Activated naive CD8-positive, alpha-beta T cell treated with anti-CD3 and anti-CD28 coated beads for 36 hours (primary cell): ENCODE data around the gene ZNF140. TPM values are rescaled to one million over a fixed set of nuclear protein-coding genes. Genes with fewer than 3 reads are reported as not detected.

ENCODE experiments used
- DNase-seq: peaks from one replicate; pipeline ENCODE4 v3.0.0; 2021
- H3K27ac Mint-ChIP-seq: one replicate; pipeline ENCODE4 v1.8.0; 2022; ENCODE audit warnings: mild to moderate bottlenecking, moderate library complexity, mixed read lengths
- H3K27me3 Mint-ChIP-seq: one replicate; pipeline ENCODE4 v1.8.0; 2022; ENCODE audit warnings: mild to moderate bottlenecking, mixed read lengths
- H3K36me3 Mint-ChIP-seq: one replicate; pipeline ENCODE4 v1.8.0; 2021; ENCODE audit warnings: mild to moderate bottlenecking, mixed read lengths
- H3K4me1 Mint-ChIP-seq: one replicate; pipeline ENCODE4 v1.8.0; 2021; ENCODE audit warnings: mixed read lengths
- H3K4me3 Mint-ChIP-seq: one replicate; pipeline ENCODE4 v1.8.0; 2022; ENCODE audit warnings: mild to moderate bottlenecking, moderate library complexity, mixed read lengths
- H3K9me3 Mint-ChIP-seq: one replicate; pipeline ENCODE4 v1.8.0; 2022; ENCODE audit warnings: mixed read lengths
- total RNA-seq, 2 experiments: library from RNA; stranded (reverse); gene quantifications; one replicate each; pipeline ENCODE4 v1.2.3, GENCODE V29; 2021

The ZNF140 gene
- total RNA-seq, 2 experiments from 2014 or later: 17.0 TPM

DNA sequence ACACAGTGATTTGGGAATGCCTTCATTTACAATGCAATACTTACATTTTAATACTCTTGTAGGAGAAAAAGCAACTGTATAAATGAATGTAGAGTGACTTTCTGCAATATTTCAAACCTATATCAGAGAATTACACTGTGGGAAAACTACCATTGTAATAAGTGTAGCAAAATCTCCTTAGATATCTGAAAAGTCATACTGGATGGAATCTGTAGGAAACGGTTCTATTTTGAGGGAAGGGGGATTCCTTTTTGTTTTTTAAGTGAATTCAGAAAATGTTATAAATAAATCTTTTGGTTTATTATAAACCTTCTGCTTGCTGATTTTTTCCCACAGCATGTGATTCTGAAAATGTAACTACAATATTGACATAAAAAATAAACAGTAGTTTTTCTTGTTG lies 26.4 kb downstream of the ZNF140 start:
- Mint-ChIP-seq H3K27ac (no peak overlapping the region), H3K9me3 (peaks cover 68% of the 10 kb centered on the region), H3K36me3 (peaks cover 90% of the 10 kb centered on the region), H3K4me3 (no peak overlapping the region), H3K4me1 (peaks cover 1% of the 10 kb centered on the region), H3K27me3 (no peaks in the 10 kb centered on the region)
- DNase-seq: no peak

DNA sequence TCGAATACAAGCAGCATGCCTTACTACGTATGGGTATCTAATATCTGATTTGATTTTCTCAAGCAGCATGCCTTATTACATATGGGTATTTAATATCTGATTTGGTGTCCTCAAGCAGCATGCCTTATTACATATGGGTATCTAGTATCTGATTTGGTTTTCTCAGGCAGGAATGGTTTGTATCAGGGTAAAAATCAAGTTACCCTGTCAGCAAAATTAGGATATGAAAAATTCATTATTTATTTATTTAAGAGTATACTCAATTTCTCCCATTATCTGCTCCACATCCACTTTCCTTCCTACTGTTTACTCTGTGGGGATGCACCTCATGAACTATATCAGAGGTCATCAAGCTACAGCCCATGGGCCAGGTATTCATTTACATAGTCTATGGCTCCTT lies 27.4 kb downstream of the ZNF140 start:
- H3K27me3 Mint-ChIP-seq: no peaks in the 10 kb centered on the region
- H3K36me3 Mint-ChIP-seq: peaks cover 87% of the 10 kb centered on the region
- peaks cover 68% of the 10 kb centered on the region for H3K9me3 Mint-ChIP-seq
- H3K27ac Mint-ChIP-seq: no peak overlapping the region
- no peak overlapping the region for H3K4me3 Mint-ChIP-seq
- H3K4me1 Mint-ChIP-seq: peaks cover 1% of the 10 kb centered on the region
- no peak for DNase-seq

DNA sequence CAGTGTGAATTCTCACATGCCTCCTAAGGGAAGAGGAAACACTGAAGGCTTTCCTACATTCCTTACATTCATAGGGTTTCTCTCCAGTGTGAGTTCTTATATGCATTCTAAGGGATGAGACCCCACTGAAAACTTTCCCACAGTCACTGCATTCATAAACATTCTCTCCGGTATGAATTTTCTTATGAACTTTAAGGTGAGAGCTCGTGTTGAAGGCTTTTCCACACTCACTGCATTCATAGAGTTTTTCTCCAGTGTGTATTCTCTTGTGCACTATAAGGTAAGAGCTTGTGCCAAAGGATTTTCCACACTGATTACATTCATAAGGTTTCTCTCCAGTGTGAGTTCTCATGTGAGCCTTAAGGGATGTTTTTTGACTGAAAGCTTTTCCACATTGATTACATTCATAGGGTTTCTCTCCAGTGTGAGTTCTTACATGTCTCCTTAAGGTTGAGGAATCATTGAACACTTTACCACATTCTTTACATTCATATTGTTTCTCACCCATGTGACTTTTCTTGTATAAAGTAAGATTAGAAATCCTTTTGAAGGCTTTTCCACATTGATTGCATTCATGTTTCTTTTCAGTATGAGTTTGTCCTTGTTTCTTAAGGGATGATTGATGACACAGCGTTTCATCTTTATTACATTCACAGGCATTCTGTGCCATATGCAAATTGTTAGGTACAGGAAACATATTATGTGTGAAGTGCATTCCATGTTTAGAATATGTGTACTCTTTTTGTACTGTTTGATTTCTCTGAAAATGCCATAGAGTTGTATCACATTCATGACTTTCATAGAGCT lies 39.9 kb downstream of the ZNF140 start:
- Mint-ChIP-seq H3K27ac (no peak overlapping the region), H3K4me1 (no peaks in the 10 kb centered on the region), H3K4me3 (no peak overlapping the region), H3K9me3 (peaks cover 73% of the 10 kb centered on the region), H3K27me3 (no peaks in the 10 kb centered on the region), H3K36me3 (peaks cover 93% of the 10 kb centered on the region)
- DNase-seq: no peak

DNA sequence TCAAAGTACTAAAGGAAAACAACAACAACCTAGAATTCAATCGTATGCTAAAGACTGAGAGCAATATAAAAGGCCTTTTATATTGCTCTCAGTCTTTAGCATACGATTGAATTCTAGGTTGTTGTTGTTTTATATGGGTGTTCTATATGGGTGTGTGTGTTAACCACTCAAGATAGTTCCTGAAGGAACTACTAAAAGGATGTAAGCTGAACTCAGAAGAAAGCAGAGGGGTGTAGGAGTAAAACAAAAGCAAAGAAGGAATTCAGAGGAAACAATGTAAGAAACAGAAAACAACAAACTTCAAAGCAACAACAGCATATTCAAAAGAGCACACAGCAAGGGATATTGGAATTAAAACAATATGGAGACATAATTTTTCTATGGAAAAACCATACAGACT lies 44.0 kb downstream of the ZNF140 start:
- H3K27ac Mint-ChIP-seq: no peak overlapping the region

DNA sequence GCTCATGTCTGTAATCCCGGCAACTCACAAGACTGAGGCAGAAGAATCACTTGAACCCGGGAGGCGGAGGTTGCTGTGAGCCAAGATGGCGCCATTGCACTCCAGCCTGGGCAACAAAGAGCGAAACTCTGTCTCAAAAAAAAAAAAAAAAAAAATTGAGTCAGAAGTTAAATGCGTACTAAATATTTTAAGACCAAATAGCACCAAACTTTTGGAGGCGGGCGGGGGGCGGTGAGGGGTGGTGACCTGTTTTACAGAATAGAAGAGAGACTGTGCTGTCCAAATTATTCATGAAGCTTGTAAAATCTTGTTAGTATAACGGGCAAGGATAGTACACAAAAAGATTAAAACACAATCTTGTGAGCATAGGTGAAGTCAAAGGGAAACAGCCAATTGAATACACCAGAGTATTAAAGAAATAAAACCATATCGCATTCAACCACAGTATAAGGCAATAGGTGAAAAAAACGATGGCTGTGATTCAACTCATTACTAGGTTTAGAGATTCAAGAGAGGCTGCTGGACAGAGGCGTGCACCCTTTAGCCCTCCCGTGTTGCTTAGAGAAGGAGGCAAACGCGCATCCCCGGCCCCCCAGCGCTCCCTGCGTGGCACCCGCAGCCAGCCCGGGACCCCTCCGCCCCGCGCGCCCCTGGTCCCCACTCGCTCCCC lies 48.8 kb downstream of the ZNF140 start:
- Mint-ChIP-seq H3K9me3 (peaks cover 44% of the 10 kb centered on the region), H3K4me3 (peak overlapping the region; percentile 94), H3K4me1 (peaks cover 12% of the 10 kb centered on the region), H3K27ac (peak overlapping the region; percentile 99), H3K27me3 (no peaks in the 10 kb centered on the region), H3K36me3 (peaks cover 78% of the 10 kb centered on the region)
- DNase-seq: peak; percentile 2

More for the DNA sequence above, 44.0 kb downstream of the ZNF140 start:
- no peak for DNase-seq
- Mint-ChIP-seq H3K9me3 (peaks cover 65% of the 10 kb centered on the region), H3K27me3 (no peaks in the 10 kb centered on the region), H3K4me3 (no peak overlapping the region), H3K4me1 (peaks cover 4% of the 10 kb centered on the region), H3K36me3 (peaks cover 89% of the 10 kb centered on the region)

DNA sequence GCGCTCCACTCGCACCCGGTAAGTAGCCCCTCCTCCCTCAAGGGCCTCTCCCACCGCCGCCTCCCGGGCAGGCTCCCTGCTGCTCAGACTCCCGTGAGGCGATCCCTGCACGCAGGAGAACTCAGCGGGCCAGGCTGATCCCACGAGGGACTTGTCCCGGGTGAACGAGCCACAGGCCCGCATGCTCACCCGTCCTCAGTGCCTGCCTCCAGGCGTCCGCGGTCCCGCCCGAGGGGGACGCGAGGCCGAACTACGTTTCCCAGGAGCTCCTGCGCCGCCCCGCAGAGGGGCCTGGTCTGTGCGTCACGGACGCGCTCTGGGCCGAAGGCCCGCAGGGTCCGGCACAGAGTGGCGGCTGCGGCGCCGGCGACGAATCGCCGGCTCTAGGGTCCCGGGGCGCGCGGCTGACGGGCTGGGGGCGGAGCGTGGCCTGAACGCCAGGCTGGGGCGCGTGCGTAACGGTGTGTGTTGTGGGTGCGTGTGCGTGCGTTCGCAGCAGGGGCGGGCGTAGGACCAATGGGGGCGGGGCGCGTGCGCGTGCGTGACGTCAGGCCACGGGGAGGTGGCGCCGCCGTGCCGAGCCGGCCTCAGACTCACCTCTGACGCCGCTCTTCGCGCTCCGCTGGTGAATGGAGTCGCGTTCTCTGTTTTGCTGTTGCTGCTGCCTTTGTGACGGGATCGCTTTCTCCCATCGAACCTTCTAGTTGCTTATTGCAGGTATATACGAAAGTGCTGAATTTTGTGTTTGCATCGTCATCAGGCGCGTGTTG lies 49.5 kb downstream of the ZNF140 start, which contains the start of the genes ZNF10 and ZNF891:
ZNF10 (plus strand) TSS at position 590 of the 770 bp plus-strand sequence. CDS start 13,866 bp downstream, outside the sequence.
ZNF891 (minus strand) TSS at position 237 of the 770 bp plus-strand sequence. CDS start 8,356 bp downstream, outside the sequence.
- Mint-ChIP-seq H3K27ac (peak within 1 kb of the TSS; percentile 99), H3K36me3 (peaks cover 78% of the 10 kb centered on the region), H3K4me1 (peaks cover 12% of the 10 kb centered on the region), H3K4me3 (peak within 1 kb of the TSS; percentile 94), H3K27me3 (no peaks in the 10 kb centered on the region), H3K9me3 (peaks cover 44% of the 10 kb centered on the region)
- peak; percentile 97 for DNase-seq

DNA sequence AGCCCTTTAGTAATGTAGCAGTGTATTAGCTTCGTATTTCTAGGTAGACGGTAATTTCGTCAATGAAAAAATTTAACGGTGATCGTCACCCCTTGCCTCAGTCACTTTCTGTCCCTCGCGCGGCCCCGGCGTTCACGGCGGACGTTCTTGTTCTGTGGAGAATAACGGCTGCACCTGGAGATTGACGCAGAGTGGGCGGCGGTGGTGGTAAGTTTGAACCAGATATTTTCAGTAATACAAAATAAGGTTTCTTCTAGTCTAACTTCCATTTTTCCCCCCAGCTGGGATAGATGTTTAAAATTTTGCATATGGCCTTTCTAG lies 50.0 kb downstream of the ZNF140 start:
- H3K27ac Mint-ChIP-seq: peak overlapping the region; percentile 99

DNA sequence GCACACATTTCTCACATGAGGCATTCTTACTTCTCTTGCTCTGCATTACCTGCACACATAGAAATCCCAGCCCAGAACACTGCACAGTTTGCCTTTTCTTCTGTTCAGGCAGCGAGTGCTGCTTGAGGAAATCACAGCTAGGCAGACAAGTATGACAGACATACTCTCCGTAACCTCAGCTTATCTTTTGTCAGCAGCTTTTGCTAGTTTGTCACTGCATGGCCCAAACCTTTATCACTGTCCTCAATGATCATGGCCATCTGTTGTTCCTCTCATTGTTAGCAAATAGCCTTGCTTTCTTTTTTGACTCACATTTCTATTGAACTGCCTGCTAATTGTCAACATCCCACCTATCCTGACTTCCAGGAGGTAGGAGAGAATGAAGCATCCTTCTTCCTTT lies 55.0 kb downstream of the ZNF140 start:
- Mint-ChIP-seq H3K4me3 (no peak overlapping the region), H3K27ac (no peak overlapping the region), H3K27me3 (no peaks in the 10 kb centered on the region), H3K36me3 (peaks cover 91% of the 10 kb centered on the region), H3K4me1 (peaks cover 5% of the 10 kb centered on the region), H3K9me3 (peaks cover 53% of the 10 kb centered on the region)
- DNase-seq: no peak

More for the DNA sequence above, 50.0 kb downstream of the ZNF140 start:
- H3K4me3 Mint-ChIP-seq: peak overlapping the region; percentile 94
- peak; percentile 46 for DNase-seq
- H3K4me1 Mint-ChIP-seq: peaks cover 12% of the 10 kb centered on the region
- H3K9me3 Mint-ChIP-seq: peaks cover 42% of the 10 kb centered on the region
- peaks cover 78% of the 10 kb centered on the region for H3K36me3 Mint-ChIP-seq
- no peaks in the 10 kb centered on the region for H3K27me3 Mint-ChIP-seq

DNA sequence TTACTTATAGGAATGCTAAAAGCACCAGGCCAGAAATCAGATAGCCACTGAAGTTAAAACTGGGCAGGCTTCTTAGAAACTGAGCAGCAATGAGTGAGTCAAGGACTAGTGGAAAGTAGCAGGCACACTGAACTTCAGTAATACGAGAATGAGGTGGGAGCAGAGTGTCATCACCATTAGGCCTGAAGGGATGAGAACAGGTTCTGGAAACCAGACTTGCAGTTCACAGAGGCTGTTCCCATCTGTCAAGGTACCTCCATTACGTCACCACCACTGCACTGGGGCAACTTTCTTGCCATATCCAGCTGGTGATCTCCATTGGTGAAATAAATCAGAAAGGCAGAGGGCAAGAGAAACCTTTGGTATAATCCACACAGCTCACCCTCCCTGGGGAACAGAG lies 65.3 kb downstream of the ZNF140 start:
- no peak for DNase-seq
- H3K4me1 Mint-ChIP-seq: no peaks in the 10 kb centered on the region
- peaks cover 90% of the 10 kb centered on the region for H3K36me3 Mint-ChIP-seq
- no peaks in the 10 kb centered on the region for H3K27me3 Mint-ChIP-seq
- peaks cover 54% of the 10 kb centered on the region for H3K9me3 Mint-ChIP-seq
- no peak overlapping the region for H3K27ac Mint-ChIP-seq
- no peak overlapping the region for H3K4me3 Mint-ChIP-seq

DNA sequence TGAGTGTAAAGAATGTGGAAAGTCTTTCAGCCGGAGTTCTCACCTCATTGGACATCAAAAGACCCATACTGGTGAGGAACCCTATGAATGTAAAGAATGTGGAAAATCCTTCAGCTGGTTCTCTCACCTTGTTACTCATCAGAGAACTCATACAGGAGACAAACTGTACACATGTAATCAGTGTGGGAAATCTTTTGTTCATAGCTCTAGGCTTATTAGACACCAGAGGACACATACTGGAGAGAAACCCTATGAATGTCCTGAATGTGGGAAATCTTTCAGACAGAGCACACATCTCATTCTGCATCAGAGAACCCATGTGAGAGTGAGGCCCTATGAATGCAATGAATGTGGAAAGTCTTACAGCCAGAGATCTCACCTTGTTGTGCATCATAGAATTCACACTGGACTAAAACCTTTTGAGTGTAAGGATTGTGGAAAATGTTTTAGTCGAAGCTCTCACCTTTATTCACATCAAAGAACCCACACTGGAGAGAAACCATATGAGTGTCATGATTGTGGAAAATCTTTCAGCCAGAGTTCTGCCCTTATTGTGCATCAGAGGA lies 75.5 kb downstream of the ZNF140 start:
- no peak for DNase-seq
- H3K27ac Mint-ChIP-seq: no peak overlapping the region
- no peaks in the 10 kb centered on the region for H3K27me3 Mint-ChIP-seq
- no peak overlapping the region for H3K4me3 Mint-ChIP-seq
- H3K36me3 Mint-ChIP-seq: peaks cover 84% of the 10 kb centered on the region
- peaks cover 79% of the 10 kb centered on the region for H3K9me3 Mint-ChIP-seq
- H3K4me1 Mint-ChIP-seq: no peaks in the 10 kb centered on the region

Other genes with a start within 250 kb of the ZNF140 start
- gene CHFR, start 193.3 kb upstream of the ZNF140 start, total RNA-seq: 10 to 100 TPM; 47.9 to 48.6 TPM
- gene ZNF605, start 124.6 kb upstream of the ZNF140 start, total RNA-seq: 1 to 10 TPM; 4.2 to 5.1 TPM
- gene ZNF26, start 94.6 kb upstream of the ZNF140 start, total RNA-seq: 10 to 100 TPM; 17.4 to 19.1 TPM
- 10 to 100 TPM; 17.0 to 19.6 TPM for gene ZNF84, start 43.4 kb upstream of the ZNF140 start, total RNA-seq
- 1 to 10 TPM; 1.4 TPM for gene ZNF891, start 49.4 kb downstream of the ZNF140 start, total RNA-seq
- gene ZNF10, start 49.7 kb downstream of the ZNF140 start, total RNA-seq: 1 to 10 TPM; 4.8 to 7.2 TPM
- gene ZNF268, start 100.6 kb downstream of the ZNF140 start, total RNA-seq: 10 to 100 TPM; 19.8 to 20.5 TPM
- gene ANHX, start 155.0 kb downstream of the ZNF140 start, total RNA-seq: not detected